SK-N-MC (cell line): ENCODE data around the gene ADCY5.

Source experiments
- EZH2 ChIP-seq: fragments of 200-600 bp; sonication (generic); IDR thresholded peaks from one replicate; pipeline ENCODE4 v1.6.1; 2017; ENCODE audit warnings: antibody characterized with exemption
- FOXP2 ChIP-seq: optimal IDR thresholded peaks from 2 replicates; pipeline ENCODE3; 2011; ENCODE audit warnings: mild to moderate bottlenecking, moderate library complexity; ENCODE audit not compliant: insufficient read depth; ENCODE audit errors: extremely low read length, control extremely low read depth
- POLR2AphosphoS5 ChIP-seq: IDR thresholded peaks from 2 replicates; pipeline ENCODE4 v1.6.1; 2012; ENCODE audit warnings: mild to moderate bottlenecking, low read depth, low read length, borderline replicate concordance

GRCh38 chr3:123480428-123480827, 31.5 kb upstream of the ADCY5 start:
- TF ChIP-seq EZH2 (no peak), POLR2AphosphoS5 (no peak), FOXP2 (no peak)
